ENCODE results near the gene FNIP2.

DNA sequence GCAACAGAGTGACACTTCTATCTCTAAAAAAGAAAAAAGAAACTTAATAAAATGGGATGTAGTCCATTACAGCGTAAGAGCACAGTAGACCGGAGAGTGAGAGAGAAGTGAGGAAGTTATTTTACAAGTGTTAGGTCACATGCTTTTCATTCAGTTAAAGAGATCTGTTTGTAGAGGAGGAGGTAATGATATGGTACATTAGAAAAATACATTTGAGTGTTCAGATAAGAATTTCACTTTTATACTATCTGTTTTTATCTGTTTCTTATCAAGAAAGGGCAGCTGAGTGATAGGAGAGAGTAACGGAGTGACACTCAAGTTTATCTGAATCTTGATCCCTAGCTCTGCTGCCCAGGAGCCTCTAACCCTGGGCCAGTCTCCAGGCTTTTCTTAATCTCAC lies 38.9 kb downstream of the FNIP2 start:
- TF ChIP-seq CTCF (IDR thresholded peaks at IDR 0.05) = no peak
- TF ChIP-seq POLR2A (IDR thresholded peaks at IDR 0.05) = no peak
